A549 (cell line): ENCODE measurements around the gene SLC25A30. TPM values are rescaled to one million over a fixed set of nuclear protein-coding genes. Genes with fewer than 3 reads are reported as not detected.

Experiments used
- ATAC-seq, 2 experiments: fragments of 200-7000 bp in 1 of 2; fragments of >200 bp in 1 of 2; cut with Nextera tagmentation in 1 of 2; cut with Tn5 transposase in 1 of 2; 3 replicates each; pipeline versions ENCODE4 v1.8.0 to v1.9.1; 2018 to 2020; ENCODE audit warnings: mild to moderate bottlenecking in 1 of 2, moderate library complexity in 1 of 2
- CTCF ChIA-PET: fragments of 300-600 bp; sonication (Branson Sonifier 250); formaldehyde crosslinking; extraction: SDS; loops from one replicate; lab custom pipeline; 2021; ENCODE audit warnings: antibody characterized with exemption, inconsistent platforms; lab: Yijun Ruan, JAX
- POLR2A ChIA-PET: fragments of 350-600 bp; formaldehyde crosslinking; extraction: SDS; loops from one replicate; lab custom pipeline; 2021; ENCODE audit warnings: antibody characterized with exemption, inconsistent platforms; lab: Yijun Ruan, JAX
- DNase-seq, 2 experiments: peaks; one replicate each; pipeline versions ENCODE4 v3.0.0 to v3.0.0-alpha.2; 2011 to 2016; ENCODE audit warnings: low read depth in 1 of 2, low spot score in 1 of 2
- FAIRE-seq: peaks from 2 replicates; lab custom pipeline; 2011; peaks lifted over from hg19 to GRCh38; lab: Jason Lieb, UNC
- H3K27ac ChIP-seq, 2 experiments: fragments of >200 bp; sonication (Bioruptor Twin); formaldehyde crosslinking; 3 replicates each; pipeline ENCODE4 v1.5.1; 2016 to 2017
- H3K4me1 ChIP-seq: fragments of >200 bp; sonication (Bioruptor Twin); formaldehyde crosslinking; 3 replicates; pipeline ENCODE4 v1.6.1; 2016
- H3K4me2 ChIP-seq: fragments of >200 bp; sonication (Bioruptor Twin); formaldehyde crosslinking; 3 replicates; pipeline ENCODE4 v1.6.1; 2016
- H3K4me3 ChIP-seq: fragments of >200 bp; sonication (Bioruptor Twin); formaldehyde crosslinking; 3 replicates; pipeline ENCODE4 v1.5.1; 2016
- H3K9me3 ChIP-seq: fragments of >200 bp; sonication (Bioruptor Twin); formaldehyde crosslinking; 3 replicates; pipeline ENCODE4 v1.6.1; 2016
- CBX2 ChIP-seq: fragments of 200-600 bp; sonication (generic); IDR thresholded peaks from 2 replicates; pipeline ENCODE4 v1.6.1; 2016; ENCODE audit warnings: low read depth, mild to moderate bottlenecking, borderline replicate concordance
- CBX8 ChIP-seq: fragments of 200-600 bp; sonication (generic); IDR thresholded peaks from 2 replicates; pipeline ENCODE4 v1.6.1; 2016
- CEBPB ChIP-seq, 2 experiments: fragments of >200 bp in 1 of 2; sonication (Bioruptor Twin) in 1 of 2; formaldehyde crosslinking in 1 of 2; IDR thresholded peaks; 2 replicates each; pipeline ENCODE4 v1.6.1; 2012 to 2016
- CHD2 ChIP-seq: fragments of 150-350 bp; IDR thresholded peaks from 2 replicates; pipeline ENCODE4 v1.6.1; 2014; ENCODE audit warnings: low read length; ENCODE audit not compliant: partially characterized antibody
- CHD4 ChIP-seq: fragments of 200-600 bp; sonication (generic); IDR thresholded peaks from 2 replicates; pipeline ENCODE4 v1.6.1; 2016; ENCODE audit warnings: antibody characterized with exemption, mild to moderate bottlenecking, borderline replicate concordance
- EHMT2 ChIP-seq: fragments of 200-600 bp; sonication (generic); IDR thresholded peaks from 2 replicates; pipeline ENCODE4 v1.6.1; 2016; ENCODE audit warnings: antibody characterized with exemption, low read depth, mild to moderate bottlenecking, moderate library complexity
- FOSB ChIP-seq: fragments of 250-450 bp; sonication (Bioruptor Pico); IDR thresholded peaks from 2 replicates; pipeline ENCODE4 v1.5.0; 2020; ENCODE audit warnings: mild to moderate bottlenecking, moderate library complexity
- HDAC2 ChIP-seq: fragments of 200-600 bp; sonication (generic); IDR thresholded peaks from 2 replicates; pipeline ENCODE4 v1.6.1; 2016
- HMGXB4 ChIP-seq: fragments of 250-450 bp; sonication (Bioruptor Pico); IDR thresholded peaks from 2 replicates; pipeline ENCODE4 v1.5.0; 2021; ENCODE audit warnings: mild to moderate bottlenecking, moderate library complexity, borderline replicate concordance
- MYC ChIP-seq: IDR thresholded peaks from 2 replicates; pipeline ENCODE4 v1.6.1; 2012; ENCODE audit warnings: mild to moderate bottlenecking, inconsistent platforms, low read length, improper control_type of control experiment, borderline replicate concordance
- NPAS2 ChIP-seq: fragments of 250-450 bp; sonication (Bioruptor Pico); IDR thresholded peaks from 2 replicates; pipeline ENCODE4 v1.8.0; 2022; ENCODE audit warnings: mild to moderate bottlenecking, moderate library complexity, borderline replicate concordance
- NR3C1 ChIP-seq: fragments of >200 bp; sonication (Bioruptor Twin); formaldehyde crosslinking; IDR thresholded peaks from 3 replicates; pipeline ENCODE4 v1.6.1; 2017
- POLR2AphosphoS2 ChIP-seq: conservative IDR thresholded peaks from 2 replicates; pipeline ENCODE4 v1.6.1; 2012; ENCODE audit warnings: low read length, improper control_type of control experiment, inconsistent platforms
- RFX5 ChIP-seq: fragments of 450-650 bp; IDR thresholded peaks from 2 replicates; pipeline ENCODE4 v1.7.1; 2014; ENCODE audit warnings: antibody characterized with exemption, mild to moderate bottlenecking, moderate library complexity
- RNF2 ChIP-seq: fragments of 200-600 bp; sonication (generic); IDR thresholded peaks from 2 replicates; pipeline ENCODE4 v1.6.1; 2016; ENCODE audit warnings: low read depth, mild to moderate bottlenecking, antibody characterized with exemption, moderate library complexity, borderline replicate concordance
- TP53 ChIP-seq: fragments of 250-450 bp; sonication (Bioruptor Pico); IDR thresholded peaks from 2 replicates; pipeline ENCODE4 v1.5.0; 2021; ENCODE audit warnings: mild to moderate bottlenecking, moderate library complexity
- ZSCAN20 ChIP-seq: fragments of 250-450 bp; sonication (Bioruptor Pico); IDR thresholded peaks from 2 replicates; pipeline ENCODE4 v1.8.0; 2022; ENCODE audit warnings: mild to moderate bottlenecking, moderate library complexity
- WGBS: methylation state at CpG from one replicate; pipeline ENCODE4 v1.1.6; 2017; ENCODE audit errors: missing lambda C conversion rate; 5-methylcytosine and 5-hydroxymethylcytosine counted together
- polyA plus RNA-seq, 4 experiments: library from polyadenylated mRNA; depleted of rRNA in 3 of 4; stranded (reverse); fragments of >200 nt; fragmentation: RNase III in 1 of 4; extraction: RNeasy Plus Mini Kit Qiagen cat#74134 plus additional on column Dnase treatment in 1 of 4; gene quantifications; 2 replicates in 3 of 4; 3 replicates in 1 of 4; pipeline ENCODE4 v1.2.3, GENCODE V29; 2011 to 2017
- TF ChIP-seq, protein P1 (sequence below): fragments of 150-350 bp; IDR thresholded peaks from 2 replicates; pipeline ENCODE4 v1.6.1; 2014; ENCODE audit warnings: low read depth, mild to moderate bottlenecking, low read length
- TF ChIP-seq, protein P2 (sequence below): fragments of 250-450 bp; sonication (Bioruptor Pico); IDR thresholded peaks from 2 replicates; pipeline ENCODE4 v1.5.0; 2020; ENCODE audit warnings: low read depth, mild to moderate bottlenecking, moderate library complexity
- TF ChIP-seq, protein P3 (sequence below): fragments of 450-650 bp; IDR thresholded peaks from 2 replicates; pipeline ENCODE4 v1.6.1; 2014; ENCODE audit warnings: antibody characterized with exemption

SLC25A30 gene
- polyA plus RNA-seq, 2 of the 4 experiments (the other 2 are of a cell fraction): 10.1 to 12.7 TPM

GRCh38 chr13:45361596-45362206 lies 56.5 kb downstream of the SLC25A30 start:
- FAIRE-seq (no peak), ATAC-seq (peak; percentile 82 to 91)
- CTCF ChIA-PET: interaction anchor here (2.6 kb wide), 1 partner anchor 9 kb away, joined by 12 read pairs; no protein-coding TSS in a partner anchor
- peak overlapping the region; percentile 50 to 72; a peak in 4 of 6 replicates for H3K27ac ChIP-seq
- no peak overlapping the region for H3K4me3 ChIP-seq
- no peaks in the 10 kb centered on the region for H3K9me3 ChIP-seq
- H3K4me2 ChIP-seq: peak overlapping the region; percentile 70
- TF ChIP-seq, protein P1, sequence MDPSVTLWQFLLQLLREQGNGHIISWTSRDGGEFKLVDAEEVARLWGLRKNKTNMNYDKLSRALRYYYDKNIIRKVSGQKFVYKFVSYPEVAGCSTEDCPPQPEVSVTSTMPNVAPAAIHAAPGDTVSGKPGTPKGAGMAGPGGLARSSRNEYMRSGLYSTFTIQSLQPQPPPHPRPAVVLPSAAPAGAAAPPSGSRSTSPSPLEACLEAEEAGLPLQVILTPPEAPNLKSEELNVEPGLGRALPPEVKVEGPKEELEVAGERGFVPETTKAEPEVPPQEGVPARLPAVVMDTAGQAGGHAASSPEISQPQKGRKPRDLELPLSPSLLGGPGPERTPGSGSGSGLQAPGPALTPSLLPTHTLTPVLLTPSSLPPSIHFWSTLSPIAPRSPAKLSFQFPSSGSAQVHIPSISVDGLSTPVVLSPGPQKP: no peak
- TF ChIP-seq HDAC2: no peak
- TF ChIP-seq, all 56 proteins: peak for 0
- POLR2A ChIA-PET: interaction anchor here (0.6 kb wide), 1 partner anchor 29 kb away, joined by 3 read pairs; no protein-coding TSS in a partner anchor
- H3K4me1 ChIP-seq: peaks cover 15% of the 10 kb centered on the region; the same call in 2 of the 3 replicates
- WGBS: 45% methylated on average over 14 of the region's 14 CpGs
- peak; percentile 36 to 72 for DNase-seq

GRCh38 chr13:45356966-45357672 lies 61.1 kb downstream of the SLC25A30 start:
- no peaks in the 10 kb centered on the region for H3K9me3 ChIP-seq
- FAIRE-seq: no peak
- no peak overlapping the region for H3K27ac ChIP-seq
- H3K4me3 ChIP-seq: no peak overlapping the region
- CTCF ChIA-PET: interaction anchor here (1.2 to 4.9 kb wide), 2 partner anchors 14 to 47 kb away, joined by 3 to 16 read pairs; no protein-coding TSS in a partner anchor
- peaks cover 11% of the 10 kb centered on the region; the same call in 2 of the 3 replicates for H3K4me1 ChIP-seq
- TF ChIP-seq CHD4 (no peak), FOSB (no peak), RFX5 (no peak), RNF2 (no peak), TP53 (CRISPR knock-in tag) (no peak), ZSCAN20 (CRISPR knock-in tag) (no peak), POLR2AphosphoS2 (no peak), CBX8 (no peak), HMGXB4 (no peak), CHD2 (no peak), CEBPB (IDR thresholded peaks at IDR 0.05) (no peak), NR3C1 (no peak), EHMT2 (no peak), MYC (no peak), CBX2 (no peak), NPAS2 (no peak)
- TF ChIP-seq, protein P2, sequence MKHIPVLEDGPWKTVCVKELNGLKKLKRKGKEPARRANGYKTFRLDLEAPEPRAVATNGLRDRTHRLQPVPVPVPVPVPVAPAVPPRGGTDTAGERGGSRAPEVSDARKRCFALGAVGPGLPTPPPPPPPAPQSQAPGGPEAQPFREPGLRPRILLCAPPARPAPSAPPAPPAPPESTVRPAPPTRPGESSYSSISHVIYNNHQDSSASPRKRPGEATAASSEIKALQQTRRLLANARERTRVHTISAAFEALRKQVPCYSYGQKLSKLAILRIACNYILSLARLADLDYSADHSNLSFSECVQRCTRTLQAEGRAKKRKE (CRISPR knock-in tag): no peak
- TF ChIP-seq, protein P3, sequence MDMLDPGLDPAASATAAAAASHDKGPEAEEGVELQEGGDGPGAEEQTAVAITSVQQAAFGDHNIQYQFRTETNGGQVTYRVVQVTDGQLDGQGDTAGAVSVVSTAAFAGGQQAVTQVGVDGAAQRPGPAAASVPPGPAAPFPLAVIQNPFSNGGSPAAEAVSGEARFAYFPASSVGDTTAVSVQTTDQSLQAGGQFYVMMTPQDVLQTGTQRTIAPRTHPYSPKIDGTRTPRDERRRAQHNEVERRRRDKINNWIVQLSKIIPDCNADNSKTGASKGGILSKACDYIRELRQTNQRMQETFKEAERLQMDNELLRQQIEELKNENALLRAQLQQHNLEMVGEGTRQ: no peak
- TF ChIP-seq, all 56 proteins: peak for 0
- ATAC-seq: no peak
- 86% methylated on average over 7 of the region's 7 CpGs for WGBS
- POLR2A ChIA-PET: interaction anchor here (2.3 kb wide), 1 partner anchor 15 kb away, joined by 7 read pairs; the partner anchor contains the start of gene TPT1
- no peak for DNase-seq
- no peak overlapping the region for H3K4me2 ChIP-seq
